Activated gamma-delta T cell treated with Interleukin-2 at 50 U/mL for 16 hours (primary cell): ENCODE data around the gene PIP4K2B.
"Not testable (repeated sequence)": the region's sequence is repeated elsewhere in the genome, so short reads cannot be mapped to it uniquely, and the experiment has no call there.

Experiments
- DNase-seq: peaks from one replicate; pipeline ENCODE4 v3.0.0-alpha.2; 2020

The PIP4K2B gene

GRCh38 chr17:38799501-38800236 lies at the start of gene PIP4K2B:
Gene PIP4K2B, minus strand, starts transcription at chr17:38799556. Its CDS starts 132 bp downstream, at chr17:38799424.
- peak; percentile 81 for DNase-seq

- DNase-seq: no peak
Observed at GRCh38 chr17:38848557-38848891, 49.2 kb upstream of the PIP4K2B start.

GRCh38 chr17:38844261-38844757 lies 45.0 kb upstream of the PIP4K2B start:
- no peak for DNase-seq

- DNase-seq: no peak
Observed at GRCh38 chr17:38825762-38826247, 26.4 kb upstream of the PIP4K2B start.

- peak; percentile 94 for DNase-seq
Observed at GRCh38 chr17:38824899-38825761, 25.8 kb upstream of the PIP4K2B start, which contains the start of gene CWC25. Gene CWC25, minus strand, starts transcription at chr17:38825321. Its CDS starts 138 bp downstream, at chr17:38825183.

GRCh38 chr17:38815576-38816193 lies 16.3 kb upstream of the PIP4K2B start:
- DNase-seq: no peak

- no peak for DNase-seq
Observed at GRCh38 chr17:38809828-38810227, 10.5 kb upstream of the PIP4K2B start.

GRCh38 chr17:38800237-38800760 lies 943 bp upstream of the PIP4K2B start:
- no peak for DNase-seq

GRCh38 chr17:38798614-38799500 lies 499 bp downstream of the PIP4K2B start:
- peak; percentile 51 for DNase-seq

GRCh38 chr17:38797828-38798227 lies 1.5 kb downstream of the PIP4K2B start:
- DNase-seq: no peak

- no peak for DNase-seq
Observed at GRCh38 chr17:38797158-38797490, 2.2 kb downstream of the PIP4K2B start.

- DNase-seq: no peak
Observed at GRCh38 chr17:38796451-38797157, 2.8 kb downstream of the PIP4K2B start.

- no peak for DNase-seq
Observed at GRCh38 chr17:38794221-38794620, 5.1 kb downstream of the PIP4K2B start.

GRCh38 chr17:38791162-38791561 lies 8.2 kb downstream of the PIP4K2B start:
- no peak for DNase-seq

GRCh38 chr17:38790148-38790707 lies 9.1 kb downstream of the PIP4K2B start:
- DNase-seq: not testable (repeated sequence)

GRCh38 chr17:38789185-38789584 lies 10.2 kb downstream of the PIP4K2B start:
- DNase-seq: no peak

GRCh38 chr17:38787999-38788398 lies 11.4 kb downstream of the PIP4K2B start:
- not testable (repeated sequence) for DNase-seq

GRCh38 chr17:38786372-38786771 lies 13.0 kb downstream of the PIP4K2B start:
- no peak for DNase-seq

- no peak for DNase-seq
Observed at GRCh38 chr17:38783227-38783626, 16.1 kb downstream of the PIP4K2B start.

GRCh38 chr17:38779965-38780752 lies 19.2 kb downstream of the PIP4K2B start:
- DNase-seq: no peak
